ENCODE measurements around the gene LGALS8. TPM values are rescaled to one million over a fixed set of nuclear protein-coding genes. Genes with fewer than 3 reads are reported as not detected.
"Not testable (repeated sequence)": the region's sequence is repeated elsewhere in the genome, so short reads cannot be mapped to it uniquely, and the experiment has no call there.

LGALS8 gene
- 10 to 100 TPM; 62.0 to 93.3 (median 76.8) TPM for total RNA-seq

DNA sequence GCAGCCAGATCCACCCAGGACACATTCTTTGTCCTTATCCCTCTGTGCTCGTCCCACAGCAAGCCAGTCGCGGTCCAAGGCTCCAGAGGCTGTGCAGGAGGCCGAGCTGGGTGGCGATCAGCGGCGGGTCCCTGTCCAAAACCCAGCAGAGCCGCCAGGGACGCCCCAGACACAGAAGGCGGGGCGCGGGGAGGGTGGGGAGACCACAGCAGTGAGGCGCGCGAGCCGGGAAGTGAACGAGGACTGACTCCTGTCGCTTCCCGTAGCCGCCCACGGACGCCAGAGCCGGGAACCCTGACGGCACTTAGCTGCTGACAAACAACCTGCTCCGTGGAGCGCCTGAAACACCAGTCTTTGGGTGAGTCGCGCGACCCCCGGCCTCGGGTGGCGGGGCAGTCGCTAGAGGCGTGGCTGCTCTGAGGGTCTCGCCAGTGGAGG is at the start of gene LGALS8:
LGALS8 (plus strand) TSS at position 279 of the 438 bp plus-strand sequence. CDS start 2,089 bp downstream, outside the sequence.
- no peaks in the 10 kb centered on the region for H3K9me3 ChIP-seq
- H3K27me3 ChIP-seq: no peaks in the 10 kb centered on the region
- peak in 1 of 2 donors; percentile 17 for TF ChIP-seq POLR2A (IDR thresholded peaks at IDR 0.05)
- peak in 1 of 2 donors; percentile 80 for TF ChIP-seq EP300 (IDR thresholded peaks at IDR 0.05)
- TF ChIP-seq, protein P1, sequence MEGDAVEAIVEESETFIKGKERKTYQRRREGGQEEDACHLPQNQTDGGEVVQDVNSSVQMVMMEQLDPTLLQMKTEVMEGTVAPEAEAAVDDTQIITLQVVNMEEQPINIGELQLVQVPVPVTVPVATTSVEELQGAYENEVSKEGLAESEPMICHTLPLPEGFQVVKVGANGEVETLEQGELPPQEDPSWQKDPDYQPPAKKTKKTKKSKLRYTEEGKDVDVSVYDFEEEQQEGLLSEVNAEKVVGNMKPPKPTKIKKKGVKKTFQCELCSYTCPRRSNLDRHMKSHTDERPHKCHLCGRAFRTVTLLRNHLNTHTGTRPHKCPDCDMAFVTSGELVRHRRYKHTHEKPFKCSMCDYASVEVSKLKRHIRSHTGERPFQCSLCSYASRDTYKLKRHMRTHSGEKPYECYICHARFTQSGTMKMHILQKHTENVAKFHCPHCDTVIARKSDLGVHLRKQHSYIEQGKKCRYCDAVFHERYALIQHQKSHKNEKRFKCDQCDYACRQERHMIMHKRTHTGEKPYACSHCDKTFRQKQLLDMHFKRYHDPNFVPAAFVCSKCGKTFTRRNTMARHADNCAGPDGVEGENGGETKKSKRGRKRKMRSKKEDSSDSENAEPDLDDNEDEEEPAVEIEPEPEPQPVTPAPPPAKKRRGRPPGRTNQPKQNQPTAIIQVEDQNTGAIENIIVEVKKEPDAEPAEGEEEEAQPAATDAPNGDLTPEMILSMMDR (IDR thresholded peaks at IDR 0.05): peak in 1 of 5 experiments; percentile 34
- WGBS, 2 donors: 1% methylated on average over 15 to 31 of the region's 35 CpGs
- peak within 1 kb of the TSS; percentile 68 to 98 (median 93) for H3K4me3 ChIP-seq
- DNase-seq (ENCODE audit: low spot score in 2 of 2): peak; percentile 73 to 86
- H3K4me1 ChIP-seq: peaks cover 0 to 17% (median 3%) of the 10 kb centered on the region in 4 donors
- peak within 1 kb of the TSS; percentile 44 to 94 (median 90) for H3K27ac ChIP-seq
- peaks cover 0 to 27% (median 0%) of the 10 kb centered on the region in 3 donors for H3K36me3 ChIP-seq

DNA sequence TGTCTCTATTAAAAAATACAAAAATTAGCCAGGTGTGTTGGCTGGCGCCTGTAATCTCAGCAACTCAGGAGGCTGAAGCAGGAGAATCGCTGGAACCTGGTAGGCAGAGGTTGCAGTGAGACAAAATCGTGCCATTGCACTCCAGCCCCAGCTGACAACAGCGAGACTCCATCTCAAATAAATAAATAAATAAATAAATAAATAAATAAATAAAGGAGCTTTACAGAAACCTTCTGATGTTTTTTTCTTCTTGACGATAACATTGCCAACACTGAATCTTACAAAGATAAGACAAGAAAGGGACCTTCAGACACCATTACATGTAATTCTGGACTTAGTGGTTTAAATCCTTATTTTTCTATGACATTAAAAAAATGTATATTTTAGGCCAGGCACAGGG is 47.8 kb upstream of the LGALS8 start:
- no peak overlapping the region for H3K27ac ChIP-seq
- TF ChIP-seq POLR2A (IDR thresholded peaks at IDR 0.05) (no peak), EP300 (IDR thresholded peaks at IDR 0.05) (no peak)
- TF ChIP-seq, protein P1 (IDR thresholded peaks at IDR 0.05): no peak
- H3K27me3 ChIP-seq: no peaks in the 10 kb centered on the region
- no peak for DNase-seq (ENCODE audit: low spot score in 2 of 2)
- H3K4me3 ChIP-seq: no peak overlapping the region
- no peaks in the 10 kb centered on the region for H3K4me1 ChIP-seq
- 94 to 95% methylated on average over 5 of the region's 5 CpGs for WGBS, 2 donors
- no peaks in the 10 kb centered on the region for H3K9me3 ChIP-seq
- H3K36me3 ChIP-seq: no peaks in the 10 kb centered on the region

DNA sequence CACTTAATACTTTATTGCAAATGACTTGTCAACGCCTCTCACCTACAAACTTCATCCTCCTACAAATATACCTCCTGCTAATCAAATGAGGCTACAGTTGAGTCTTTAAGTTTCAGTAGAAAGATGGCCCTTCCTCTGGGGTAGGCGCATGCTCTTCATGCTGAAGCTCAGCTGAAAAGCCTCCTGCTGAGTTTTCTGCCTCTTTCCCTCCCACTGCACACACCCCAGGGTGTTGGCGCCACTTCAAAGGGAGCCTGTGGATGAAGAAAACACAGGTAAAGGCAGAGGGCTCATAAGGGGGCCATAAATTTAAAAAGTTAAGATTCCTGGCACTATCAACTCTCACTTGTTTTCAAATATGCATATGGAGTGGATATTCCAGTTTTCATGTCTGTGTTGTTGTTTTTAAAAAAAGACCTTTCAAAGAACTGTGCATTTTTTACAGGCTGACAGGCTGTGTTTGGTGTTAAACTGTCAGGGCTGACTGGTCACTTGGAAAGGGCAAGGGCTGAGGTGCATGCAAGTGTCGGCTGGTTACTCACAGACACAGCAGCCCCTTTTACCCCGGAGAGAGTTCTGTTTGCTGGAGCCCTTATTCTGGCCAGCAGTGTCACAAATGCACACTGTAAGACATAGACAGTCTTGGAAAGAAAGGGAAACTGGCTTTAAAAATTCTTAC is 42.9 kb upstream of the LGALS8 start:
- no peak for DNase-seq (ENCODE audit: low spot score in 2 of 2)
- Histone ChIP-seq H3K4me3 (no peak overlapping the region), H3K9me3 (no peaks in the 10 kb centered on the region), H3K27me3 (no peaks in the 10 kb centered on the region), H3K36me3 (no peaks in the 10 kb centered on the region), H3K27ac (no peak overlapping the region), H3K4me1 (no peaks in the 10 kb centered on the region)
- 59 to 72% methylated on average over 5 of the region's 5 CpGs for whole genome bisulfite sequencing, 2 donors
- TF ChIP-seq POLR2A (IDR thresholded peaks at IDR 0.05): no peak

DNA sequence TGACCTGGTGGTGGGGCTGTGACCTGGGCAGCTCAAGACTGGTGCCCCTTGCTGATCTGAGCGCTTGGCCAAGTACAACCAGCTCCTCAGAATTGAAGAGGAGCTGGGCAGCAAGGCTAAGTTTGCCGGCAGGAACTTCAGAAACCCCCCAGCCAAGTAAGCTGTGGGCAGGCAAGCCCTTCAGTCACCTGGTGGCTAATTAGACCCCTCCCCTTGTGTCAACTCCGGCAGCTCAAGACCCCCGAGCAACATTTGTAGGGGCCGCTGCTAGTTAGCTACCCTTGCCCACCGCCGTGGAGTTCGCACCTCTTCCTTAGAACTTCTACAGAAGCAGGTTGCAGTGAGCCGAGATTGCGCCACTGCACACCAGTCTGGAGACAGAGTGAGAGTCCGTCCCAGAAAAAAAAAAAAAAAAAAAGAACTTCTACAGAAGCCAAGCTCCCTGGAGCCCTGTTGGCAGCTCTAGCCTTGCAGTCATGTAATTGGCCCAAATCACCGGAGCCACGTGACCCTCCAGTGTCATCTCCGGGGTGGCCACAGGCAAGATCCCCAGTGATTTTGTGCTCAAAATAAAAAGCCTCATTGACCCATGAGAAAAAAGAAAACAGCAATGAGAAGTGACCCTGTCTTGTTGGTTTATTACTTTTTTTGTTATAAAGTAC is 39.3 kb upstream of the LGALS8 start:
- H3K27me3 ChIP-seq: no peaks in the 10 kb centered on the region
- no peak overlapping the region for H3K27ac ChIP-seq
- H3K9me3 ChIP-seq: no peaks in the 10 kb centered on the region
- H3K36me3 ChIP-seq: no peaks in the 10 kb centered on the region
- H3K4me3 ChIP-seq: no peak overlapping the region
- 75 to 77% methylated on average over 14 of the region's 14 CpGs for WGBS, 2 donors
- no peaks in the 10 kb centered on the region for H3K4me1 ChIP-seq
- TF ChIP-seq, protein P1 (IDR thresholded peaks at IDR 0.05): no peak
- TF ChIP-seq EP300 (IDR thresholded peaks at IDR 0.05) (no peak), POLR2A (IDR thresholded peaks at IDR 0.05) (no peak)
- DNase-seq (ENCODE audit: low spot score in 2 of 2): no peak

DNA sequence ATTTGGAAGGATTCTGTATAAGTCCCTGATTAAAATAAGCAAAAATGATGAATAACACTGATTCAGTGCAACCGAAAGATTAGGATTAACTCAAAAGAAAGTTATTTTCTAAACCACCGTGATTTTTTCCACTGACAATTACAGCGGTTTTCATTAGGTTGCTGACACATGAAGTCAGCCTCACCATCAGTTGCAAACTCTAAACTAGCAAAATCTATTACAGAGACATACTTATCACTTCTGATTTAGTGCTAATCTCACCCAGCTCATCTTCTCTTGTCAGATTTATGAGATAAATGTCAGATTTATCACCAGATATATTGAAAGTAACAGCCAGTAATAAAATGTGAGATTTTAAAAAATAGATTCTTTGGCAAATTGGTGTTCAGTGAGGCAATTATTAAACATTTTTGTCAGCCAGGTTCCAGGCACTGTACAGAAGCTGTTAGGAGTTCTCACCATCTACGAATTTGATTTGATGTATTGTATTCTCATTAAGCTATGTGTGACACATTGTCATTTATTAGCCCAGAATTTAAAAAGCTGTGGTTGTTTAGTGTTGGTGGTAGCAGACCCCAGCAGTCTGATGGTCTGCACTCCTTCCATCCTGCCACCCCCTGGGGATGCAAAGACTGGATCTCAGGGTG is 37.3 kb upstream of the LGALS8 start:
- Histone ChIP-seq H3K27me3 (no peaks in the 10 kb centered on the region), H3K36me3 (no peaks in the 10 kb centered on the region), H3K9me3 (no peaks in the 10 kb centered on the region), H3K4me3 (no peak overlapping the region), H3K4me1 (no peaks in the 10 kb centered on the region), H3K27ac (no peak overlapping the region)
- TF ChIP-seq EP300 (IDR thresholded peaks at IDR 0.05) (no peak), POLR2A (IDR thresholded peaks at IDR 0.05) (no peak)
- TF ChIP-seq, protein P1 (IDR thresholded peaks at IDR 0.05): no peak
- DNase-seq (ENCODE audit: low spot score in 2 of 2): no peak
- 61% methylated on average over 4 of the region's 4 CpGs for WGBS, 2 donors

DNA sequence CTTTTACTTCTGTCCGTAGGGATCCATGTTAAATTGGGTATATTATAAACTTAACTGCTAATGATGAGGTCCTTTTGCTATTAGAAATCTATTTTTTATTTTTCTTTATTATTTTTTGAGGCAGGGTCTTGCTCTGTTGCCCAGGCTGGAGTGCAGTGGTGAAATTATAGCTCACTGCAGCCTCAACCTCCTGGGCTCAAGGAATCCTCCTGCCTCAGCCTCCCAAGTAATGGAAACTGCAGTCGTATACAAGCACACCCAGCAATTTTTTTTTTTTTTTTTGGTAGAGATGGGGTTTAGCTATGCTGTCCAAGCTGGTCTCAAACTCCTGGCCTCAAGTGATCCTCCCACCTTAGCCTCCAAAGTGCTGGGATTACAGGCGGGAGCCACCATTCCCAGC is 34.6 kb upstream of the LGALS8 start:
- not testable (repeated sequence) for H3K27me3 ChIP-seq; H3K27ac ChIP-seq; H3K4me3 ChIP-seq; DNase-seq (ENCODE audit: low spot score in 2 of 2); H3K4me1 ChIP-seq; H3K9me3 ChIP-seq; H3K36me3 ChIP-seq
- WGBS, 2 donors: 92 to 94% methylated on average over 3 of the region's 3 CpGs
